Measurements from ENCODE around the gene WT1.

WT1 gene

GRCh38 chr11:32400670-32401369 is 34.5 kb downstream of the WT1 start:
- Histone ChIP-seq H3K18ac (ENCODE audit: low read length) (no peak overlapping the region), H3K4me1 (ENCODE audit: control insufficient read depth, low read depth, low read length) (no peaks in the 10 kb centered on the region), H3K27me3 (ENCODE audit: insufficient read depth, low read length, poor library complexity) (no peaks in the 10 kb centered on the region), H2AK5ac (ENCODE audit: low read length) (no peak overlapping the region), H4K8ac (ENCODE audit: low read depth, low read length) (no peak overlapping the region), H4K5ac (ENCODE audit: low read length) (no peak overlapping the region), H2BK120ac (ENCODE audit: low read depth, low read length) (no peak overlapping the region), H3K4ac (ENCODE audit: low read depth, low read length) (no peak overlapping the region), H3K27ac (ENCODE audit: low read depth, low read length) (no peak overlapping the region), H3K4me3 (ENCODE audit: low read length) (no peak overlapping the region), H3K9ac (ENCODE audit: low read length) (no peak overlapping the region), H2BK5ac (ENCODE audit: low read length) (no peak overlapping the region), H3K4me2 (ENCODE audit: low read length) (no peak overlapping the region), H3K79me1 (ENCODE audit: low read length) (no peaks in the 10 kb centered on the region), H3K23ac (ENCODE audit: low read length) (no peak overlapping the region), H3K56ac (ENCODE audit: low read length) (no peak overlapping the region), H3K36me3 (ENCODE audit: control insufficient read depth, insufficient read depth, low read length) (no peaks in the 10 kb centered on the region), H3K79me2 (ENCODE audit: control insufficient read depth, insufficient read depth, low read length) (no peaks in the 10 kb centered on the region), H2BK15ac (replicated peaks; ENCODE audit: low read depth) (no peak overlapping the region)
- no CpG with 5 or more reads among the region's 5 CpGs for WGBS (ENCODE audit: extremely low coverage, insufficient coverage, low lambda C conversion rate)
- no peak for DNase-seq

GRCh38 chr11:32400196-32400595 is 35.1 kb downstream of the WT1 start:
- no peak overlapping the region for H3K4me3 ChIP-seq (ENCODE audit: low read length)
- WGBS (ENCODE audit: extremely low coverage, insufficient coverage, low lambda C conversion rate): no CpG with 5 or more reads among the region's 16 CpGs
- H3K9ac ChIP-seq (ENCODE audit: low read length): no peak overlapping the region
- DNase-seq: peak; percentile 90
- H2BK5ac ChIP-seq (ENCODE audit: low read length): no peak overlapping the region
- H2BK15ac ChIP-seq (replicated peaks; ENCODE audit: low read depth): no peak overlapping the region
- H3K79me2 ChIP-seq (ENCODE audit: control insufficient read depth, insufficient read depth, low read length): no peaks in the 10 kb centered on the region
- no peaks in the 10 kb centered on the region for H3K36me3 ChIP-seq (ENCODE audit: control insufficient read depth, insufficient read depth, low read length)
- H3K4ac ChIP-seq (ENCODE audit: low read depth, low read length): no peak overlapping the region
- H3K4me1 ChIP-seq (ENCODE audit: control insufficient read depth, low read depth, low read length): no peaks in the 10 kb centered on the region
- H3K27me3 ChIP-seq (ENCODE audit: insufficient read depth, low read length, poor library complexity): no peaks in the 10 kb centered on the region
- no peak overlapping the region for H3K4me2 ChIP-seq (ENCODE audit: low read length)
- H3K79me1 ChIP-seq (ENCODE audit: low read length): no peaks in the 10 kb centered on the region
- H2AK5ac ChIP-seq (ENCODE audit: low read length): no peak overlapping the region
- no peak overlapping the region for H3K23ac ChIP-seq (ENCODE audit: low read length)
- no peak overlapping the region for H3K18ac ChIP-seq (ENCODE audit: low read length)
- no peak overlapping the region for H2BK120ac ChIP-seq (ENCODE audit: low read depth, low read length)
- no peak overlapping the region for H3K27ac ChIP-seq (ENCODE audit: low read depth, low read length)
- H4K8ac ChIP-seq (ENCODE audit: low read depth, low read length): no peak overlapping the region
- no peak overlapping the region for H4K5ac ChIP-seq (ENCODE audit: low read length)
- H3K56ac ChIP-seq (ENCODE audit: low read length): no peak overlapping the region

- Histone ChIP-seq H3K9ac (ENCODE audit: low read length) (no peak overlapping the region), H3K79me2 (ENCODE audit: control insufficient read depth, insufficient read depth, low read length) (no peaks in the 10 kb centered on the region), H3K4me1 (ENCODE audit: control insufficient read depth, low read depth, low read length) (no peaks in the 10 kb centered on the region), H3K36me3 (ENCODE audit: control insufficient read depth, insufficient read depth, low read length) (no peaks in the 10 kb centered on the region), H3K56ac (ENCODE audit: low read length) (no peak overlapping the region), H3K4ac (ENCODE audit: low read depth, low read length) (no peak overlapping the region), H3K79me1 (ENCODE audit: low read length) (no peaks in the 10 kb centered on the region), H3K4me2 (ENCODE audit: low read length) (no peak overlapping the region), H4K5ac (ENCODE audit: low read length) (no peak overlapping the region), H2BK15ac (replicated peaks; ENCODE audit: low read depth) (no peak overlapping the region), H3K4me3 (ENCODE audit: low read length) (no peak overlapping the region), H2BK120ac (ENCODE audit: low read depth, low read length) (no peak overlapping the region), H2BK5ac (ENCODE audit: low read length) (no peak overlapping the region), H3K27ac (ENCODE audit: low read depth, low read length) (no peak overlapping the region), H2AK5ac (ENCODE audit: low read length) (no peak overlapping the region), H3K27me3 (ENCODE audit: insufficient read depth, low read length, poor library complexity) (no peaks in the 10 kb centered on the region), H3K23ac (ENCODE audit: low read length) (no peak overlapping the region), H4K8ac (ENCODE audit: low read depth, low read length) (no peak overlapping the region), H3K18ac (ENCODE audit: low read length) (no peak overlapping the region)
- DNase-seq: no peak
- WGBS (ENCODE audit: extremely low coverage, insufficient coverage, low lambda C conversion rate): no CpG with 5 or more reads among the region's 4 CpGs
These were observed 38.3 kb downstream of the WT1 start for GRCh38 chr11:32396991-32397390.

- Histone ChIP-seq H3K27ac (ENCODE audit: low read depth, low read length) (no peak overlapping the region), H4K5ac (ENCODE audit: low read length) (no peak overlapping the region), H3K4me3 (ENCODE audit: low read length) (no peak overlapping the region), H3K18ac (ENCODE audit: low read length) (no peak overlapping the region), H3K9ac (ENCODE audit: low read length) (no peak overlapping the region), H3K36me3 (ENCODE audit: control insufficient read depth, insufficient read depth, low read length) (no peaks in the 10 kb centered on the region), H3K27me3 (ENCODE audit: insufficient read depth, low read length, poor library complexity) (no peaks in the 10 kb centered on the region), H2BK5ac (ENCODE audit: low read length) (no peak overlapping the region), H2BK120ac (ENCODE audit: low read depth, low read length) (no peak overlapping the region), H2BK15ac (replicated peaks; ENCODE audit: low read depth) (no peak overlapping the region), H3K56ac (ENCODE audit: low read length) (no peak overlapping the region), H3K79me1 (ENCODE audit: low read length) (no peaks in the 10 kb centered on the region), H2AK5ac (ENCODE audit: low read length) (no peak overlapping the region), H3K4me2 (ENCODE audit: low read length) (no peak overlapping the region), H4K8ac (ENCODE audit: low read depth, low read length) (no peak overlapping the region), H3K4me1 (ENCODE audit: control insufficient read depth, low read depth, low read length) (no peaks in the 10 kb centered on the region), H3K79me2 (ENCODE audit: control insufficient read depth, insufficient read depth, low read length) (no peaks in the 10 kb centered on the region), H3K23ac (ENCODE audit: low read length) (no peak overlapping the region), H3K4ac (ENCODE audit: low read depth, low read length) (no peak overlapping the region)
- no CpG with 5 or more reads among the region's 7 CpGs for WGBS (ENCODE audit: extremely low coverage, insufficient coverage, low lambda C conversion rate)
- no peak for DNase-seq
These were observed 39.0 kb downstream of the WT1 start for GRCh38 chr11:32396331-32396730.

- H3K4me3 ChIP-seq (ENCODE audit: low read length): no peak overlapping the region
- H3K4ac ChIP-seq (ENCODE audit: low read depth, low read length): no peak overlapping the region
- no peak overlapping the region for H3K23ac ChIP-seq (ENCODE audit: low read length)
- no peaks in the 10 kb centered on the region for H3K27me3 ChIP-seq (ENCODE audit: insufficient read depth, low read length, poor library complexity)
- no peak overlapping the region for H2AK5ac ChIP-seq (ENCODE audit: low read length)
- H2BK5ac ChIP-seq (ENCODE audit: low read length): no peak overlapping the region
- no CpG with 5 or more reads among the region's 4 CpGs for WGBS (ENCODE audit: extremely low coverage, insufficient coverage, low lambda C conversion rate)
- H3K79me1 ChIP-seq (ENCODE audit: low read length): no peaks in the 10 kb centered on the region
- H2BK15ac ChIP-seq (replicated peaks; ENCODE audit: low read depth): no peak overlapping the region
- no peak overlapping the region for H2BK120ac ChIP-seq (ENCODE audit: low read depth, low read length)
- H3K36me3 ChIP-seq (ENCODE audit: control insufficient read depth, insufficient read depth, low read length): no peaks in the 10 kb centered on the region
- H3K9ac ChIP-seq (ENCODE audit: low read length): no peak overlapping the region
- no peaks in the 10 kb centered on the region for H3K4me1 ChIP-seq (ENCODE audit: control insufficient read depth, low read depth, low read length)
- no peak overlapping the region for H4K5ac ChIP-seq (ENCODE audit: low read length)
- no peaks in the 10 kb centered on the region for H3K79me2 ChIP-seq (ENCODE audit: control insufficient read depth, insufficient read depth, low read length)
- H3K18ac ChIP-seq (ENCODE audit: low read length): no peak overlapping the region
- no peak overlapping the region for H3K4me2 ChIP-seq (ENCODE audit: low read length)
- DNase-seq: no peak
- no peak overlapping the region for H3K56ac ChIP-seq (ENCODE audit: low read length)
- no peak overlapping the region for H4K8ac ChIP-seq (ENCODE audit: low read depth, low read length)
- H3K27ac ChIP-seq (ENCODE audit: low read depth, low read length): no peak overlapping the region
These were observed 40.2 kb downstream of the WT1 start for GRCh38 chr11:32395127-32395526.

- H3K4me2 ChIP-seq (ENCODE audit: low read length): no peak overlapping the region
- H3K27ac ChIP-seq (ENCODE audit: low read depth, low read length): no peak overlapping the region
- no peak overlapping the region for H3K23ac ChIP-seq (ENCODE audit: low read length)
- H2BK15ac ChIP-seq (replicated peaks; ENCODE audit: low read depth): no peak overlapping the region
- H3K4me1 ChIP-seq (ENCODE audit: control insufficient read depth, low read depth, low read length): no peaks in the 10 kb centered on the region
- no peak overlapping the region for H3K4ac ChIP-seq (ENCODE audit: low read depth, low read length)
- no peak overlapping the region for H2AK5ac ChIP-seq (ENCODE audit: low read length)
- no peaks in the 10 kb centered on the region for H3K27me3 ChIP-seq (ENCODE audit: insufficient read depth, low read length, poor library complexity)
- no CpG with 5 or more reads among the region's 2 CpGs for WGBS (ENCODE audit: extremely low coverage, insufficient coverage, low lambda C conversion rate)
- no peak overlapping the region for H2BK5ac ChIP-seq (ENCODE audit: low read length)
- no peaks in the 10 kb centered on the region for H3K36me3 ChIP-seq (ENCODE audit: control insufficient read depth, insufficient read depth, low read length)
- no peak overlapping the region for H3K4me3 ChIP-seq (ENCODE audit: low read length)
- H4K8ac ChIP-seq (ENCODE audit: low read depth, low read length): no peak overlapping the region
- no peak overlapping the region for H3K9ac ChIP-seq (ENCODE audit: low read length)
- H2BK120ac ChIP-seq (ENCODE audit: low read depth, low read length): no peak overlapping the region
- H4K5ac ChIP-seq (ENCODE audit: low read length): no peak overlapping the region
- no peak overlapping the region for H3K56ac ChIP-seq (ENCODE audit: low read length)
- H3K79me1 ChIP-seq (ENCODE audit: low read length): no peaks in the 10 kb centered on the region
- DNase-seq: no peak
- no peak overlapping the region for H3K18ac ChIP-seq (ENCODE audit: low read length)
- no peaks in the 10 kb centered on the region for H3K79me2 ChIP-seq (ENCODE audit: control insufficient read depth, insufficient read depth, low read length)
These were observed 42.5 kb downstream of the WT1 start for GRCh38 chr11:32392840-32393239.
